Activated gamma-delta T cell treated with anti-CD3 and anti-CD28 coated beads, Interleukin-2, amount 50 U/mL, for 16 hours (primary cell): ENCODE measurements around the gene RNASE11.
"Not testable (repeated sequence)": the region's sequence is repeated elsewhere in the genome, so short reads cannot be mapped to it uniquely, and the experiment has no call there.

ENCODE experiments used
- DNase-seq: peaks from one replicate; pipeline ENCODE4 v3.0.0-alpha.2; 2020; ENCODE audit warnings: low read depth

Gene RNASE11

DNA sequence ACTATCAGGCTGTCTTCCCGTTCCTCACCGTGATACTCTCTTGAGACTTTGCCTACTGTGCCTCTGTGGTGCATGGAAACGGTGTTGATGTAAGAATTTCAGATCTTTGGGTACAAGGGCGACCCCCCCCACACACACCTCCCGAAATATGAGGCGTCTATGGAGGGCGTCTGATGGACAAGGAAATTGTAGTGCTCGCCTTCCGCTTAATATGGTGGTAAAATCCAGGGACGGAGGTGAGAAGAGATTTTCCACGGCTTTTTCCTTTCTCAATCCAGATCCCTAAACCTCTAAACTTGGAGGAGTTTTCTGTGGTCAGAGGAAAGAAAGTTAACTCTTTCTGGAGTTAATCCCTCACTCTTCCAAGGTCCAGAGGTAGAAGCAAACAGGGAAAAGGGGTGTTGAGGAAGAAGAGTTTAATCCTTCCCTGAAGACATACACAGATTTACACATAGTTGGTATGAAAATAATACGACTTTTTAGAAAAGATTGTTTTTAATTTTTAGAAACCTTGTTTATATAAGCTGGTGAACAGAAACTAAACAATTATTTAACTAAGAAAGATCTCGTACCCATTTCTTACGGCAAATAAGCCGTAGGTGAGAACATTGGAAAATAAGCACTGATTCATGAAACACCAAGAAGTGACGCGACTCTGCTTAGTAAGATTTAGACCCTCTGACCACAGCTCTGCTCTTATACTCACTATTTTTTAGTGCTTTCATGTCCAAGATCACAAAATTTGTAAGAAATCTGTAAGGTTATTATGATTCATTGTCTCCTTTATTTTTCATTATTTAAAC is 26.4 kb upstream of the RNASE11 start:
- DNase-seq: no peak

DNA sequence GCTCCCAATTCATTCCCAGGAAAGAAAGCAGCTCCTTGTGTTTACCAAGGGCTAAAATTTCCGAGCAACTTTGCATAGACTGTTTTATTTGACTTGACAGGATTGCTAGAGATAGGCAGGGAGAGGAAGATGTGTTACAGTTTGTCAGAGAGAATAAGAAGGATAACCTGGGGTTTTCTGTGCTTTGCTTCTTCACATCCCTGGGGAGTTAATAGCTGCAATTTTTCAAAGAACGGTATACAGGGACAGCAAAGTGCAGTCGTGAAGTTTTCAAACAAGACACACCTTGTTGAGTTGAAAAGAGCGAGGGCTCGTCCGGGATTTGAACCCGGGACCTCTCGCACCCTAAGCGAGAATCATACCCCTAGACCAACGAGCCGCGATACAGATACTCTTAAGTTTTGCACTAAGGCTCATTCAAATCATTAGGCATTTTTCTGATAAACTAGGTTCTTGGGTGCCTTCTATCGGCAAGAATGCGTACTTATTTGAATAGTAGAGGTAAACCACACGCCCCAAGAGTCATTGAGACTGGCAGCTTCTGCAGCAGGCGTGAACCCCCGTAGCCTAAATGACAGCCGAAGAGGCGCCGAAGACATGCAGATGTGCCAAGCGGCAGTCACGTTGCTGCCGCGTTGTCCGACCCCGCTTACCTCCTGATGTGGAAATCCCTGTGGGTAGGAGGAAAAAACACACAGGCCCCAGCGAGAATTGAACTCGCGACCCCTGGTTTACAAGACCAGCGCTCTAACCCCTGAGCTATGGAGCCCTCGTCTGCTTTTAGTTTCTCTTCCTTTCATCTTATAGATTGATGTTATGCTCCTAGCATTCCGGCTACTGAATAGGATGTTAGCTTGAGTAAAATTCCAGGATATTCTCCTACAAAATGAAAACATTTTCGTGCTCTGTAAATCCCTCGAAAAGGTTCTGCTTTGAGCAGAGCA is 25.6 kb upstream of the RNASE11 start:
- DNase-seq: peak; percentile 69

DNA sequence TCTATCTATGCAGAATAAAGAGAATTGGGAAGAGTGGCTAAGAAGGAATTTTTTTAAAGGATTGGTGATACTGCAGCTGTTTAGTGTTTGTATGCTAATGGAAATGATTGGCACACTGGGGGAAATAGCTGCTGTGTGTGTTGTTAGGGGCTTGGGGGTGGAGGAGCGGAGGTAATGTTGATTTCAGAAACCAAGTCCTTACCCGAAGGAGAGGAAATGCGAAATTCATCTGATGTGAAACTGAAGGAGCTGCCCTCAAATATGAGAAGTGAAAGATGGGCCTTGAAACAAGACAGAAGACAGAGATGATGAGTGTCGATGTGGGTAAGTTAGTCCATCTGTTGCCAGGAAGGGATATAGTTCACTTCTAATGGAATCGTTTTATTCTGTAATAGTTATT is 24.6 kb upstream of the RNASE11 start:
- no peak for DNase-seq

DNA sequence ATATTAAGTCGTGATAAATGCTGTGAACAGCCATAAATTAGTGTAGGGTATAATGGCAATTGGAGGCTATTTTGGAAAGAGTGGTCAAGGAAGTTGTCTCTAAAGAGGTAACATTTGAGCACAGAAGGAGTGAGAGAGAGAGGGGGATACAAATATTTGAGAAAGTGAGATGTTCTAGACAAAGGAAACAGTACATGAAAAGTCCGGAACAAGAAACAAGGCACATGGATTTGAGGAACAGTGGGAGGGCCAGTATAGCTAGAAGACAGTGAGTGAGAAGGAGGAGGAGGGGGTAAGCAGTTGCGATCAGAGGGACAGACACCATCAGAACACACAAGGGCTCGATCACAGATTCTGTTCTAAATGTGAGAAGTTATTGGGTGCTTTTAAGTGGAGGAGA is 23.5 kb upstream of the RNASE11 start:
- no peak for DNase-seq

DNA sequence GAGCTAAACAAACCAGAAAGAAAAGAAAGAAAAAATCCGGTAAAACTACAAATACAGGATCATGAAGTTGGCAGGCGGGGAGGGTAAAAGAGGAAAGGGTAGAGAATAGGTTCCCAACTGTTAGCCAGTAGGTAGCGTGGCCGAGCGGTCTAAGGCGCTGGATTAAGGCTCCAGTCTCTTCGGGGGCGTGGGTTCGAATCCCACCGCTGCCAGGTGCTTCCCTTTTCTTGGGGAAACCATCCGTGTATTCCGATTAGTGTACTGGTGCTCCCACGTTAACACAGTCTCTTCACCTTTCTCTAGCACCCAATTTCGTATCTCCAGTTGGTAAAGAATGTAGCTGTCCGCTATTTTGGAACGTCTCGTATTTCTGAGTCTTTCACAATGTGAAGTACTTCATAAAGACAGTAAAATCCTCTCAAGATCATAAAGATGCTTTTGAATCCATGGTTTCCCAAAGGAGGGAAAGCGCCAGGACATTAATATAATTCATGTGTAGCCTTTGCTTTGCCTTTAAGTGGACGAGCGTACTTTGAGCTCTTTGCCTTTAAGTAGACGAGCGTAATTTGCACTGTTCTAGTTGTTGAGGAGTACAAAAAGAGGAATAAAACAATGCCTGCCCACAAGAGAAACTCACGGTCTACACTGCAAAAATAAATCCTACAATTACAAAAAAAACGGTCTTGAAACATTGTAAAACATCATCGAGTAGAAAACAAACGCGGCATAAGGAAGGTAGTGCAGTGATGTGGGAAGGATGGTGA is 22.4 kb upstream of the RNASE11 start:
- DNase-seq: peak; percentile 48

DNA sequence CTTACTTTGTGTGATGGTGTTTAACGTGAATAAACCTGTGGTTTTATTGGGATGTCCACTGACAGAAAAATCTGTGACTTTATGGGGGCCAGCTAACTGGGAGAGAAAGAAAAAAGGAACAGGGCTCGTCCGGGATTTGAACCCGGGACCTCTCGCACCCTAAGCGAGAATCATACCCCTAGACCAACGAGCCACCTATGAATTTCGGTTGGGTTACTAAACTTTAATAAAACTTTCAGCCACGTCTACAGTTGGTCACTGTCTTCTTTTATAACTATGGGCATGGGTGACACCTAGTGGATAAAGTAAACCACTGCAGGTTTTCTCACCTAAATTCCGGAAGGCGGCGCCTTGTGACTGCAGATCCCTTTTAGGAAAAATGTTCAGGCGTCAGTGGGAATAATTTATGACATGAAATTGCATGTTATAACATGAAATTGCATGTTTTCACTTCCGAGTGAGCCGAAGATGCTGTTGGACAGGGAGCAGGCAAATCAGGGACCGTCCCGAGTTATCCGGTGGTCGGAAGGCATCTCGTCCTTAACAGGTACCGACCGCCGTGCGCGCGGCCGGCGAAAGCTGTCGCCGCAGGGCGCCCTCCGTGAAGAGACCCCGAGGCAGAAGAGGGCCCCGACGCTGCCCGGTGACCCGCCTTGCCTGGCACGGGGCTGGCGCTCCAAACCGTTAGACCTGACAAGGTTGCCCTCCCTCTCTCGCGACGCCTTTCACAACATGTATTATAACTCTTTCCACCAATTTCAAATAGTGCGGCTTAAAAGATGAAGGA is 21.6 kb upstream of the RNASE11 start:
- DNase-seq: peak; percentile 28

DNA sequence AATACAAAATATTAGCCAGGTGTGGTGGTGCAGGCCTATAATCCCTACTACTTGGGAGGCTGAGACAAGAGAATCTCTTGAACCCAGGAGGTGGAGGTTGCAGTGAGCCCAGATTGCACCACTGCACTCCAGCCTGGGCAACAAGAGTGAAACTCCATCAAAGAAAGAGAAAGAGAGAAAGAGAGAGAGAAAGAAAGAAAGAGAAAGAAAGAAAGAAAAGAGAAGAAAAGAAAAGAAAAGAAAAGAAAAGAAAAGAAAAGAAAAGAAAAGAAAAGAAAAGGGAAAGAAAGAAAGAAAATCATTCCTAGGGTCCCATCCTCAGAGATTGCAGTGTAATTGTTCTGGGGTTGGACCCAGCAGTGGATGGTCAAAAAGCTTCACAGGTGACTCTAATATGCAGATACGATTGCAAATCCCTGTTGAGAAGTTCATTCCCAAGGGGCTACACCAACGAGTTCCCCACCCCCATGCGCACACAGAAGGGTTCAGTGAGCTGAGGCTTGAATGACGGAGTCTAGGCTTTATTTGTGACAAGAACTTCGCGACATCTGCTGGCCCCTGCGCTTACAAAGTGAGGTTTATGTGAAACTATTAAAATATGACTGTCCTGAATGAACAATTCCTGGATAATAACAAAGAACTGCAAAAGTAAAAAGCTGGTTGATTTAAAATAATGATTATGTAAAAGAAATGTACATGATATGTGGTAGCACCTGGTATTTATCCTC is 20.7 kb upstream of the RNASE11 start:
- DNase-seq: no peak

DNA sequence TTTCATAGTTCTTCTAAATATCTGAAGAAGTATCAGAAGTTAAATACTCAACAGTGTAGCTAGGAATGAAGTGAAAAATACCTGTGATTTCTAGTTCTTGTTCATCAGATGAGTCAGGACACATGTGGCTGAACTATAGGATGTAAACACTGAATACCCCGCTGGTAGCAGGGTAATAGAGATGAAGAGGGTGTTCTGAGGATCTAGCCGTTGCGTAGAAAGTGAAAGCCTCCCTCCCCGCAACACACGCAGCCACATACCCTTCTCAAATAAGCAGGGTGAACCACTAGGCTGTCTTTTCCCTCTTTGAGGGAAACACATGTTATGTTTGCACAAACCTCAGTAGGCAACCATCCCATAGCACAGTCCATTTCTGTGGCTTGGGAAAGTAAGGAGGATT is 19.8 kb upstream of the RNASE11 start:
- DNase-seq: no peak

DNA sequence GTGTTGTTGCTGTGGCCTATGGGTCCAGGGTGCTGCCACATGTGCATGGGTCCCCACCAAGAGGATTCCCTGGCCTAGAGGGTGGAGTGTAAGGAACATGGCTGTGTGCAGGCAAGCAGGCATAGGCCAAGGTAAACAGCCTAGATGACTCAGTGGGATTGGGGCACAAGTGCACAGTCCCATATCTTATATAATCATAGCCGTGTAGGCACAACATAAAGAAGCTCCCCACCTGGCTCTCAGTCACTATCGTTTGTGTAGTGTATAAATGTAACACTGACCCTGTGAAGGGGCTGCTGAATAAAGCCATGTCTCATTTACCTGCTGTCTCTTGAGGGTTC is 19.1 kb upstream of the RNASE11 start:
- no peak for DNase-seq

DNA sequence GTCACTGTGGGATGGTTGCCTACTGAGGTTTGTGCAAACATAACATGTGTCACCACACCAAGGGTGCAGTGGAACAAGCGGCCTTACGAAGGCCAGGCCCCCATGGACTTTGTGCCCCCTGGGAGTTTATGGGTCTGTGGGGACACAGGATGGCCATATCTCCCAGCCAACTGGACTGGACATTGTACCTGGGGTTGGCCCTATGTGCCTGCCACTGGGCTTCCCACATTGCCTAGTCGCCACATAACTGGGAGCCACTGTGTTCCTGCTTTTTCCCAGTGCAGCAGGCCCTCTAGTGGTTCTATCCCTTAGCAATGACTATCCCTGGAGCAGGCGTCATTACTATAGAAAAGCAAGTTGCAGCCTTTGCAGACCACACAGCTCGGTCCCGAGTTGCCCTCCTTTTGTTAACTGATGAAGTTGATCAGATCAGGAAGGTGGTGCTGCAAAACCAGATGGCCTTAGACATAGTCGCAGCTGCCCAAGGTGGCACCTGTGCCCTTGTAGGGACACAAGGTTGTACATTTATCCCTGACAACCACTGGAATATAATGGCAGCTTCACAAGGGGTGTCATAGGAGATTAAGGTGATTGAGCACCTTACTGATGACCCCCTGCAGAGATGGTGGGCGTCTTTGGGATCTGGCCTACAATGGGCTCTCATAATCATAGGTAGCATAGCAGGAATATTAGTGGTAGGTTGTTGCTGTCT is 18.5 kb upstream of the RNASE11 start:
- no peak for DNase-seq

DNA sequence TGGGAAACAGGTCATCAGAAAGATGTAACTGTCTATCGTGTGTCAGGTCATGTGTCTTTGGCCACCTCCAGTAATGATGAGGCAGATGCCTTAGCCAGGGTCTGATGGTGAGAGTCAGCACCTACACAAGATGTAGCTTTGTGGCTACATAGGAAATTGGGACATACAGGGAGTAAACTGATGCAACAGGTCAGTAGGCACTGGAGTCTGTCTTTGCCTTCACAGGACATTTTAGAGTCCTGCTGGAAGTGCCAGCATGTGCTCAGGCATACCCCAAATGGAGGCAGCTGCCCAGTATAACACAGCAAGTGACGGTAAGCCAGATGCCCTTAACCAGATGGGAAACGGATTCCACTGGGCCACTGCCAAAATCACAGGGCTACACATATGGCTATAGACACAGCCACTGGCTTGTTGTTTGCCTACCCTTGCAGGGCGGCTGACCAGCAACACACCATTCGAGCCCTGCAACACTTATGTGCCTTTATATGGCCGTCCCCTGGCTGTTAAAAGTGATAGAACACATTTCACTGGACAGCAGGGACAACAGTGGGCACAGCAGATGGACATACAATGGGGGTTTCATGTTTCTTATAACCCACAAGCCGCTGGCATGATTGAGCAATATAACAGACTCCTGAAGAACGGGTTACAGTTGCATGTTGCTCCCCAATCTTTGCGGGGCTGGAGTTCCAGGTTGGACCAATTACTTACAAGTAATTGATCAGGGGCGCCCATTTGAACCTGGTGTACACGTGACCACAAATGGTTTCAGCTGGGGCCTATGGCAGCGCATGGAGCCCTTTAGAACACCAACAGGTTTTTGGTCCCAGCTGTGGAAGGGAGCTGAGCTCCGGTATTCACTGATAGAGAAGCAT is 16.3 kb upstream of the RNASE11 start:
- DNase-seq: no peak

DNA sequence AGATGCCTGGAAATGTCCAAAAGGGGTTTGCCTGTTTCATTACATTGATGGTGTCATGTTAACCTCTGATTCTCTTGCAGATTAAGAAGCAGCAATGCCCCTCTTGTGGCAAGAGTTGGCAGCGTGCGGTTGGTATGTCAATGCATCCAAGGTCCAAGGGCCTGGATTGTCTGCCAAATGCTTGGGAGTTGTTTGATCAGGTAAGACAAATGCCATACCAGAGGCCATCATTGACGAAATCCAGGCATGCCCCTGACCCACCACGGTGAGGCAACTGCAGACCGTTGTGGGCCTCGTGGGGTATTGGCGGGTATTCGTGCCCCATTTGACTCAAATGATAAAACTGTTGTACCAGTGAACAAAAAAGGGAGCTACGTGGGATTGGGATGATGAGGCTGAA is 14.8 kb upstream of the RNASE11 start:
- DNase-seq: no peak

DNA sequence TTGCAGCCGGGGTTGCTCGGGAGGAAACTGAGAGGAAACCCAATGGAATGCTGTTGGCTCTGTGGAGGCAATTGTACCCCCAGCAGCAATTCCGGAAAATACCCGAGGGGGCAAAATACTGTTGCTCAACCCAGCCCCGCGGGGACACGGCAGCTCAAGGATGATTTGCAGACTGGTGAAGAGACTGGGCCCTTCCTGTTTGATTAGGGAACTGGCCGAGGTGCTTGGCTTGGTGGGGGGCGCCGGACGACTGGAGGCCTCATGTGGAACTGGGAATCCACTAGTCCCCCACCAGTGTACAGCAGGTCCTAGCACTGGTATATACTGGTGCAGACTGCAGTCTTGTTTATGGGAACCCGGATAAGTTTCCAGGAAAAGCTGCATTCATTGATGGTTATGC is 13.7 kb upstream of the RNASE11 start:
- DNase-seq: no peak

DNA sequence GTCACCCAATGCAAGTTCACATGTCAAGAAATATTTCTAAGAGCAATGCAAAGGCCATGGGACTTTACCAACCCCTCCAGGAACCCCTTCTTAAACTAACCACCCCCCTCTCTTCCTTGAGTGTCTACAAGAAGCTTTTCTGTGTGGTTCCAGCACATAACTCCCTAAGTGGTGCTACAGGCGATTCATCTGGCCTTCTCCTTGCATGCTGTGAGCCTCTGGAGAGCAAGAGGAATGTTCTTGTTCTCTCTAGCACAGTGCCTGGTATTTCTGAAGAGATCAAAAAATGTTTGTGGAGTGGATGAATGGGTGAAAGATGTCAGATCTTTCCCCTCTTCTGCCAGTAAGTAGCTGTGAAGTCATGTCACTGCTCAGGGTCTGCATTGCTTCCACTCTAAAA is 9.3 kb upstream of the RNASE11 start:
- no peak for DNase-seq

DNA sequence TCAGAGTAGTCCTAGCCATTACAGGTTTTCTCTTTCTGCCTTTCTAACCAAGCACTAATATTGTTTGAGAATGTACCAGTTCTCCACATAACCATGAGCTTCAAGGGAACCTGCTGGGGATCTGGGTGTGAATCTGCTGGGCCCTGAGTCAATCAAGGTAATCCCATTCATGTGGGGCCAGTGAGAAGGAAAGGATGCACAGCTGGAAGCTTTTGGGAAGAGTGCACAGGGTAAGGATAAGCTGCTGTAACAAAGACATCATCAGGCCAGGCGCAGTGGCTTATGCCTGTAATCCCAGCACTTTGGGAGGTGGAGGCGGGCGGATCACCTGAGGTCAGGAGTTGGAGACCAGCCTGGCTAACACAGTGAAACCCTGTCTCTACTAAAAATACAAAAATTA is 7.9 kb upstream of the RNASE11 start:
- not testable (repeated sequence) for DNase-seq

DNA sequence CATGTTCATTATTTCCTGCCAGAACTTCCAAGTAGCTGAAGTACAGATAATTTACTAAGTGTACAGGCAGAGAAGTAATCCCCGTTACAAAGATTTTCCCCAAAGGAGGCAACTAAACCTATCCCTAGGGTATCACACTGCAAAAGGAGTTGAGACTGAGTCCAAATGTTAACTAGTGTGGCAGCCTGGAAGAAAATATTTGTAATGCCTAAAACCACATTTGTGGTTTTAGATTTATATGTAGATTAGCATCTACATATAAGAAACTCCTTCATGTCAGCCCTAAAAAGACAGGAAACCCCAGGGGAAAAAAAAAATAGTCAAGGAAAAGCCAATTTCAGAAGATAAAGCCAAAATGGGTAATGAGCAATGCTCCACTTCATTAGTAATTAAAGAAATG is 4.8 kb upstream of the RNASE11 start:
- no peak for DNase-seq

DNA sequence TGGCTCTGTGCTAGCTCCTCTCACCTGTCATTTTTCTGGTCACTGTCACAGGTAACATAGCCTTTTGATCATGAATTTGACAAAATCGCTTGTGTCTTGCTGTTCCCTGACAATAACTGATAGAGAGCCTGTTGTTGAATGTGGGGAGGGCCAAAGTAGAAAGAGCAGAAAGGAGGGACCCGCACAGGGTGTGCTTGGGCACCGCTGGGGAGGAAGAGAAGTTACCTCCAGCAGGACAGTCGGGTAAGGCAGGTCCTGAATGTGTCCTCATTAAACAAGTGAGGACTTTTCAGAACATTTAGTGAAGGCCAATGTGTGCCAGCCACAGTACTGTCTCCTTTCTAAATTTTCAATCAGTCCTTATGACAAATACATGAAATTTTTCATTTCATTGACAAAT is 3.4 kb upstream of the RNASE11 start, which contains the start of gene RNASE12:
Gene RNASE12, minus strand, starts transcription at position 142 of the 400 bp plus-strand sequence. CDS start 653 bp downstream, outside the sequence.
- no peak for DNase-seq

DNA sequence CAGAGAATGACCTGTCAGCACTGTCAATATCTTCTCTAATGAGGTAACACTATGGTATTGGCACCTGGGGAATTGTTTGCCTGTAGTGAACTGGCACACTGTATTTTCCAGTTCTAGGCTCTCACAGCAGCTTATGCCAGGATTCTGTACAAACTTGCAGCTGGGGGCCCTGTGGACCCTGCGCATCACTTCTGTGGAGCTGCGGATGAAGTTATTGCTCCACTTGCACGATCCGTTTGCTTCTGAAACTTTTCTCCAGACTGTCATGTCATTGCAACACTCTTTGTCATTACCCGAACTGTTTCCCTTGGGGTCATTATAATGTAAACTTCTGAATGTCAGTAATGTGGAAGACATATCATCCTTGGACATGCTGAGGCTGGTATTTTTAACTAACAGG is 3.9 kb downstream of the RNASE11 start:
- no peak for DNase-seq

DNA sequence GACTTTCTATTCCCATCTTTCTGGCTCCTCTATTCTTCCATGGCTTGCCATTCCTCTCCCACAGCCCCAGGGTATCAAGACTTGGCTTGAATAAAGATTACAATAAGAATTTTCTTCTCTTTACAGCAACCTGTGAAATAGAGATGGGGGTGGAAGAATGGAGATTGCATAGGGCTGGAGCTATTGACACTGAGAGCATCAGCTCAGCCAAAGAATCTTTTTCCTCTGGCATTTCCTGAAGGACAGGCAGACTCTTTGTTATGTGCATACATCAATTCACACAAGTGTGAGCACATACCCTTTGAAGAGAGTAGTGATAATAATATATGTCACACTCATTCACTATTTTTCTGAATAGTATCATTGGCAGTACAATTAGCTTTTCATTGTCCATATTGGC is 4.7 kb downstream of the RNASE11 start:
- no peak for DNase-seq
